Stromal cell of bone marrow (primary cell): ENCODE data around the gene SLC25A47.

Source experiments
- DNase-seq: peaks from one replicate; pipeline ENCODE4 v3.0.0-alpha.2; 2012; ENCODE audit warnings: low read depth

Gene SLC25A47

GRCh38 chr14:100346306-100347091 is 23.4 kb downstream of the SLC25A47 start:
- no peak for DNase-seq

- DNase-seq: no peak
Measured at GRCh38 chr14:100348253-100348729, 25.2 kb downstream of the SLC25A47 start.

- DNase-seq: no peak
Measured at GRCh38 chr14:100348784-100349685, 25.9 kb downstream of the SLC25A47 start.

GRCh38 chr14:100350276-100350926 is 27.3 kb downstream of the SLC25A47 start:
- DNase-seq: no peak

- no peak for DNase-seq
Measured at GRCh38 chr14:100350986-100351385, 27.8 kb downstream of the SLC25A47 start.

GRCh38 chr14:100358396-100358795 is 35.3 kb downstream of the SLC25A47 start:
- DNase-seq: no peak

GRCh38 chr14:100359111-100359510 is 36.0 kb downstream of the SLC25A47 start:
- DNase-seq: no peak

GRCh38 chr14:100359881-100360280 is 36.7 kb downstream of the SLC25A47 start:
- no peak for DNase-seq

GRCh38 chr14:100361626-100362025 is 38.5 kb downstream of the SLC25A47 start:
- DNase-seq: no peak

GRCh38 chr14:100362311-100362927 is 39.3 kb downstream of the SLC25A47 start:
- DNase-seq: no peak

GRCh38 chr14:100363053-100363452 is 39.9 kb downstream of the SLC25A47 start:
- no peak for DNase-seq

- DNase-seq: no peak
Measured at GRCh38 chr14:100364403-100364802, 41.3 kb downstream of the SLC25A47 start.

GRCh38 chr14:100365741-100366140 is 42.6 kb downstream of the SLC25A47 start:
- no peak for DNase-seq

GRCh38 chr14:100369019-100369418 is 45.9 kb downstream of the SLC25A47 start:
- DNase-seq: no peak

- DNase-seq: no peak
Measured at GRCh38 chr14:100370003-100370402, 46.9 kb downstream of the SLC25A47 start.

GRCh38 chr14:100371773-100372172 is 48.6 kb downstream of the SLC25A47 start:
- DNase-seq: no peak

GRCh38 chr14:100372357-100373048 is 49.4 kb downstream of the SLC25A47 start:
- DNase-seq: no peak

GRCh38 chr14:100374270-100374669 is 51.1 kb downstream of the SLC25A47 start:
- no peak for DNase-seq

- DNase-seq: peak; percentile 20
Measured at GRCh38 chr14:100374876-100375265, 51.7 kb downstream of the SLC25A47 start.

GRCh38 chr14:100375266-100375962 is 52.3 kb downstream of the SLC25A47 start:
- DNase-seq: peak; percentile 85
